HEK293 (cell line): ENCODE measurements around the gene TMEM174.
"Not testable (repeated sequence)": the region's sequence is repeated elsewhere in the genome, so short reads cannot be mapped to it uniquely, and the experiment has no call there.

ENCODE experiments used
- CTCF ChIA-PET: fragments of 350-600 bp; formaldehyde crosslinking; extraction: SDS; loops from one replicate; lab custom pipeline; 2021; ENCODE audit warnings: antibody characterized with exemption; lab: Yijun Ruan, JAX
- POLR2A ChIA-PET: fragments of 300-600 bp; formaldehyde crosslinking; extraction: SDS; loops from one replicate; lab custom pipeline; 2020; ENCODE audit warnings: antibody characterized with exemption, inconsistent platforms; lab: Yijun Ruan, JAX
- H3K27ac ChIP-seq: fragments of 200-500 bp; sonication (Bioruptor generic); 2 replicates; pipeline ENCODE4 v1.5.1; 2014; ENCODE audit warnings: low read depth, low read length, control low read depth, inconsistent platforms; ENCODE audit errors: extremely low read depth
- H3K36me3 ChIP-seq, 2 experiments: fragments of 200-500 bp in 1 of 2; sonication (Bioruptor generic) in 1 of 2; 1 replicate in 1 of 2; 2 replicates in 1 of 2; pipeline ENCODE4 v1.5.1; 2014 to 2017; ENCODE audit warnings: inconsistent platforms in 2 of 2, low read length in 2 of 2; ENCODE audit not compliant: control insufficient read depth in 2 of 2, insufficient read depth in 1 of 2
- H3K4me1 ChIP-seq: fragments of 200-500 bp; sonication (Bioruptor generic); 2 replicates; pipeline ENCODE4 v1.5.1; 2014; ENCODE audit warnings: mild to moderate bottlenecking, low read length, inconsistent platforms; ENCODE audit not compliant: control insufficient read depth, insufficient read depth
- H3K4me3 ChIP-seq: 2 replicates; pipeline ENCODE4 v1.5.1; 2011; ENCODE audit warnings: low read depth, mild to moderate bottlenecking, control low read depth, low read length, moderate library complexity
- H3K9me3 ChIP-seq: fragments of 200-500 bp; sonication (Bioruptor generic); 2 replicates; pipeline ENCODE4 v1.5.1; 2014; ENCODE audit warnings: low read depth, low read length, inconsistent platforms; ENCODE audit not compliant: control insufficient read depth, insufficient read depth
- EGR2 ChIP-seq: fragments of 450-650 bp; formaldehyde crosslinking; IDR thresholded peaks from 2 replicates; pipeline ENCODE4 v1.5.1; 2016; ENCODE audit warnings: low read depth, missing biosample characterization, missing genetic modification characterization
- GFI1B ChIP-seq: fragments of 450-650 bp; formaldehyde crosslinking; IDR thresholded peaks from 2 replicates; pipeline ENCODE4 v1.5.1; 2016; ENCODE audit warnings: missing biosample characterization, missing genetic modification characterization
- GLIS1 ChIP-seq: fragments of 450-650 bp; formaldehyde crosslinking; IDR thresholded peaks from 2 replicates; pipeline ENCODE4 v1.5.1; 2016; ENCODE audit warnings: missing biosample characterization, missing genetic modification characterization
- KLF1 ChIP-seq: fragments of 450-650 bp; formaldehyde crosslinking; IDR thresholded peaks from 2 replicates; pipeline ENCODE4 v1.5.1; 2016; ENCODE audit warnings: missing biosample characterization, missing genetic modification characterization
- KLF16 ChIP-seq: fragments of 450-650 bp; formaldehyde crosslinking; IDR thresholded peaks from 2 replicates; pipeline ENCODE4 v1.5.1; 2017; ENCODE audit warnings: missing biosample characterization, missing genetic modification characterization
- MZF1 ChIP-seq: fragments of 450-650 bp; formaldehyde crosslinking; IDR thresholded peaks from 2 replicates; pipeline ENCODE4 v1.5.1; 2017; ENCODE audit warnings: missing biosample characterization, missing genetic modification characterization, borderline replicate concordance
- SCRT2 ChIP-seq: fragments of 450-650 bp; formaldehyde crosslinking; IDR thresholded peaks from 2 replicates; pipeline ENCODE4 v1.5.1; 2016; ENCODE audit warnings: missing biosample characterization, missing genetic modification characterization
- SP7 ChIP-seq: fragments of 450-650 bp; formaldehyde crosslinking; IDR thresholded peaks from 2 replicates; pipeline ENCODE4 v1.5.1; 2016; ENCODE audit warnings: missing biosample characterization, missing genetic modification characterization
- WT1 ChIP-seq: fragments of 450-650 bp; formaldehyde crosslinking; IDR thresholded peaks from 2 replicates; pipeline ENCODE4 v1.5.1; 2016; ENCODE audit warnings: missing biosample characterization, missing genetic modification characterization
- ZFHX2 ChIP-seq: fragments of 450-650 bp; formaldehyde crosslinking; conservative IDR thresholded peaks from 2 replicates; pipeline ENCODE4 v1.5.1; 2016; ENCODE audit warnings: missing biosample characterization, missing genetic modification characterization
- ZFP69B ChIP-seq: fragments of 450-650 bp; formaldehyde crosslinking; IDR thresholded peaks from 2 replicates; pipeline ENCODE4 v1.5.1; 2016; ENCODE audit warnings: missing biosample characterization, missing genetic modification characterization
- ZIC2 ChIP-seq: fragments of 450-650 bp; formaldehyde crosslinking; IDR thresholded peaks from 2 replicates; pipeline ENCODE4 v1.5.1; 2016; ENCODE audit warnings: missing biosample characterization, missing genetic modification characterization
- ZNF138 ChIP-seq: fragments of 450-650 bp; formaldehyde crosslinking; IDR thresholded peaks from 2 replicates; pipeline ENCODE4 v1.5.1; 2016; ENCODE audit warnings: missing biosample characterization, missing genetic modification characterization, borderline replicate concordance
- ZNF146 ChIP-seq: fragments of 450-650 bp; formaldehyde crosslinking; IDR thresholded peaks from 2 replicates; pipeline ENCODE4 v1.5.1; 2016; ENCODE audit warnings: missing biosample characterization, missing genetic modification characterization
- ZNF2 ChIP-seq: fragments of 450-650 bp; formaldehyde crosslinking; IDR thresholded peaks from 2 replicates; pipeline ENCODE4 v1.5.1; 2016; ENCODE audit warnings: missing biosample characterization, missing genetic modification characterization
- ZNF24 ChIP-seq: fragments of 450-650 bp; formaldehyde crosslinking; IDR thresholded peaks from 2 replicates; pipeline ENCODE4 v1.5.1; 2016; ENCODE audit warnings: missing biosample characterization, missing genetic modification characterization
- ZNF335 ChIP-seq: fragments of 450-650 bp; formaldehyde crosslinking; conservative IDR thresholded peaks from 2 replicates; pipeline ENCODE4 v1.5.1; 2016; ENCODE audit warnings: missing biosample characterization, missing genetic modification characterization
- ZNF549 ChIP-seq: fragments of 450-650 bp; IDR thresholded peaks from 2 replicates; pipeline ENCODE4 v1.5.1; 2018; ENCODE audit warnings: missing biosample characterization, missing genetic modification characterization, mild to moderate bottlenecking, inconsistent platforms, moderate library complexity
- ZNF658 ChIP-seq: fragments of 450-650 bp; formaldehyde crosslinking; IDR thresholded peaks from 2 replicates; pipeline ENCODE4; 2016; ENCODE audit warnings: missing biosample characterization, missing genetic modification characterization
- TF ChIP-seq, protein P1 (sequence below): fragments of 450-650 bp; formaldehyde crosslinking; IDR thresholded peaks from 2 replicates; pipeline ENCODE4 v1.5.1; 2016; ENCODE audit warnings: missing biosample characterization, missing genetic modification characterization
- TF ChIP-seq, protein P2 (sequence below): fragments of 450-650 bp; formaldehyde crosslinking; IDR thresholded peaks from 2 replicates; pipeline ENCODE4 v1.5.1; 2016; ENCODE audit warnings: missing biosample characterization, missing genetic modification characterization
- TF ChIP-seq, protein P3 (sequence below): fragments of 450-650 bp; formaldehyde crosslinking; IDR thresholded peaks from 2 replicates; pipeline ENCODE4 v1.5.1; 2017; ENCODE audit warnings: missing biosample characterization, missing genetic modification characterization
- TF ChIP-seq, protein P4 (sequence below): fragments of 450-650 bp; formaldehyde crosslinking; IDR thresholded peaks from 2 replicates; pipeline ENCODE4 v1.5.1; 2016; ENCODE audit warnings: missing biosample characterization, missing genetic modification characterization
- TF ChIP-seq, protein P5 (sequence below): fragments of 450-650 bp; formaldehyde crosslinking; IDR thresholded peaks from 2 replicates; pipeline ENCODE4 v1.5.1; 2017; ENCODE audit warnings: missing biosample characterization, missing genetic modification characterization
- TF ChIP-seq, protein P6 (sequence below): fragments of 450-650 bp; formaldehyde crosslinking; IDR thresholded peaks from 2 replicates; pipeline ENCODE4 v1.5.1; 2016; ENCODE audit warnings: missing biosample characterization, missing genetic modification characterization
- TF ChIP-seq, protein P7 (sequence below): fragments of 450-650 bp; formaldehyde crosslinking; IDR thresholded peaks from 2 replicates; pipeline ENCODE4 v1.5.1; 2016; ENCODE audit warnings: missing biosample characterization, missing genetic modification characterization

The TMEM174 gene

DNA sequence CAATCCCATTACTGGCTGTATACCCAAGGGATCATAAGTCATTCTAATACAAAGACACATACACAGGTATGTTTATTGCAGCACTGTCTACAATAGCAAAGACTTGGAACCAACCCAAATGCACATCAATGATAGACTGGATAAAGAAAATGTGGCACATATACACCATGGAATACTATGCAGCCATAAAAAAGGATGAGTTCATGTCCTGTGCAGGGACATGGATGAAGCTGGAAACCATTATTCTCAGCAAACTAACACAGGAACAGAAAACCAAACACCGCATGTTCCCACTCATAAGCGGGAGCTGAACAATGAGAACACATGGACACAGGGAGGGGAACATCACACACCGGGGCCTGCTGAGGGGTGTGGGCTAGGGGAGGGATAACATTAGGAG is 39.7 kb downstream of the TMEM174 start:
- H3K9me3 ChIP-seq, H3K4me3 ChIP-seq, H3K27ac ChIP-seq, POLR2A ChIA-PET, H3K36me3 ChIP-seq: not testable (repeated sequence)
- peaks cover 11% of the 10 kb centered on the region for H3K4me1 ChIP-seq
- TF ChIP-seq, protein P1, sequence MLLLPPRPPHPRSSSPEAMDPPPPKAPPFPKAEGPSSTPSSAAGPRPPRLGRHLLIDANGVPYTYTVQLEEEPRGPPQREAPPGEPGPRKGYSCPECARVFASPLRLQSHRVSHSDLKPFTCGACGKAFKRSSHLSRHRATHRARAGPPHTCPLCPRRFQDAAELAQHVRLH (tag by site-specific recombination): peak; percentile 79; the same call in 1 of the 2 replicates
- TF ChIP-seq ZNF146: peak; percentile 98
- CTCF ChIA-PET: interaction anchor here (0.7 to 0.8 kb wide), 2 partner anchors 11 to 285 kb away, joined by 3 read pairs; no protein-coding TSS in a partner anchor

DNA sequence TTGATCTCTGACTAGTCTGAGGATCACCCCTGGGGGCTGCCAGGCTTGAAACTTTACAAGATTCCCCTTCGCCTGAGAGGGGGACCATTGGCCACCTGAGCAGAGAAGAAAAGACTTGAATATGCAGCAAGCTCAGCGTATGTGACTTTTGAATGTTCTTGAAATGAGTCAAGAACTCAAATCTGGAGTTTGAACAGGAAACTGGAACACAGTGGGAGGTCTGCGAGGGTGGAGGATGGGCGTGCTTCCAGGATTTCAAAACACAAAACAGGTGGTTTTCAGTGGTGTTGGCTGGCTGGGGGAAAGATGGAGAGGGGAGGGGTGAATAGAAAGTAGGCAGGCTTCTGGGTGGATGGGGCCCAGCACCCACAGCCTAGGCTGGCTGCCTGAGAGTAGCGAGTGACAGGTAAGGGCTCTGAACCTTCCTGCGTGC is 40.6 kb downstream of the TMEM174 start:
- H3K36me3 ChIP-seq: no peaks in the 10 kb centered on the region
- ChIA-PET CTCF (interaction anchor here (5.3 kb wide), 1 partner anchor 236 kb away, joined by 56 read pairs; the partner anchor contains the start of gene FOXD1), POLR2A (no interaction called here)
- peaks cover 11% of the 10 kb centered on the region for H3K4me1 ChIP-seq
- H3K4me3 ChIP-seq: no peak overlapping the region
- H3K27ac ChIP-seq: peak overlapping the region; percentile 8; the same call in 1 of the 2 replicates
- no peaks in the 10 kb centered on the region for H3K9me3 ChIP-seq
- TF ChIP-seq WT1 (no peak), ZFP69B (tag by site-specific recombination) (0 out of 2 replicates have a peak, but pooled peaks have one; percentile 32), ZNF549 (tag by site-specific recombination) (no peak), SP7 (peak; percentile 40; the same call in 1 of the 2 replicates), GLIS1 (tag by site-specific recombination) (peak; percentile 78), KLF16 (tag by site-specific recombination) (no peak), EGR2 (peak; percentile 80), KLF1 (tag by site-specific recombination) (0 out of 2 replicates have a peak, but pooled peaks have one; percentile 36), SCRT2 (peak; percentile 91), GFI1B (peak; percentile 54; the same call in 1 of the 2 replicates), ZFHX2 (tag by site-specific recombination) (peak; percentile 87), ZNF24 (tag by site-specific recombination) (no peak), ZNF335 (0 out of 2 replicates have a peak, but pooled peaks have one; percentile 11), ZNF138 (tag by site-specific recombination) (no peak), ZIC2 (tag by site-specific recombination) (0 out of 2 replicates have a peak, but pooled peaks have one; percentile 36), ZNF658 (no peak), MZF1 (tag by site-specific recombination) (no peak), ZNF2 (tag by site-specific recombination) (no peak)
- TF ChIP-seq, protein P2, sequence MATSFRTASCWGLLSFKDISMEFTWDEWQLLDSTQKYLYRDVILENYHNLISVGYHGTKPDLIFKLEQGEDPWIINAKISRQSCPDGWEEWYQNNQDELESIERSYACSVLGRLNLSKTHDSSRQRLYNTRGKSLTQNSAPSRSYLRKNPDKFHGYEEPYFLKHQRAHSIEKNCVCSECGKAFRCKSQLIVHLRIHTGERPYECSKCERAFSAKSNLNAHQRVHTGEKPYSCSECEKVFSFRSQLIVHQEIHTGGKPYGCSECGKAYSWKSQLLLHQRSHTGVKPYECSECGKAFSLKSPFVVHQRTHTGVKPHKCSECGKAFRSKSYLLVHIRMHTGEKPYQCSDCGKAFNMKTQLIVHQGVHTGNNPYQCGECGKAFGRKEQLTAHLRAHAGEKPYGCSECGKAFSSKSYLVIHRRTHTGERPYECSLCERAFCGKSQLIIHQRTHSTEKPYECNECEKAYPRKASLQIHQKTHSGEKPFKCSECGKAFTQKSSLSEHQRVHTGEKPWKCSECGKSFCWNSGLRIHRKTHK (tag by site-specific recombination): 0 out of 2 replicates have a peak, but pooled peaks have one; percentile 10
- TF ChIP-seq, protein P3, sequence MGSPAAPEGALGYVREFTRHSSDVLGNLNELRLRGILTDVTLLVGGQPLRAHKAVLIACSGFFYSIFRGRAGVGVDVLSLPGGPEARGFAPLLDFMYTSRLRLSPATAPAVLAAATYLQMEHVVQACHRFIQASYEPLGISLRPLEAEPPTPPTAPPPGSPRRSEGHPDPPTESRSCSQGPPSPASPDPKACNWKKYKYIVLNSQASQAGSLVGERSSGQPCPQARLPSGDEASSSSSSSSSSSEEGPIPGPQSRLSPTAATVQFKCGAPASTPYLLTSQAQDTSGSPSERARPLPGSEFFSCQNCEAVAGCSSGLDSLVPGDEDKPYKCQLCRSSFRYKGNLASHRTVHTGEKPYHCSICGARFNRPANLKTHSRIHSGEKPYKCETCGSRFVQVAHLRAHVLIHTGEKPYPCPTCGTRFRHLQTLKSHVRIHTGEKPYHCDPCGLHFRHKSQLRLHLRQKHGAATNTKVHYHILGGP (tag by site-specific recombination): peak; percentile 44; the same call in 1 of the 2 replicates
- TF ChIP-seq, protein P4, sequence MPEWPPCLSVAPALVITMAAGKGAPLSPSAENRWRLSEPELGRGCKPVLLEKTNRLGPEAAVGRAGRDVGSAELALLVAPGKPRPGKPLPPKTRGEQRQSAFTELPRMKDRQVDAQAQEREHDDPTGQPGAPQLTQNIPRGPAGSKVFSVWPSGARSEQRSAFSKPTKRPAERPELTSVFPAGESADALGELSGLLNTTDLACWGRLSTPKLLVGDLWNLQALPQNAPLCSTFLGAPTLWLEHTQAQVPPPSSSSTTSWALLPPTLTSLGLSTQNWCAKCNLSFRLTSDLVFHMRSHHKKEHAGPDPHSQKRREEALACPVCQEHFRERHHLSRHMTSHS: no peak
- TF ChIP-seq, protein P5, sequence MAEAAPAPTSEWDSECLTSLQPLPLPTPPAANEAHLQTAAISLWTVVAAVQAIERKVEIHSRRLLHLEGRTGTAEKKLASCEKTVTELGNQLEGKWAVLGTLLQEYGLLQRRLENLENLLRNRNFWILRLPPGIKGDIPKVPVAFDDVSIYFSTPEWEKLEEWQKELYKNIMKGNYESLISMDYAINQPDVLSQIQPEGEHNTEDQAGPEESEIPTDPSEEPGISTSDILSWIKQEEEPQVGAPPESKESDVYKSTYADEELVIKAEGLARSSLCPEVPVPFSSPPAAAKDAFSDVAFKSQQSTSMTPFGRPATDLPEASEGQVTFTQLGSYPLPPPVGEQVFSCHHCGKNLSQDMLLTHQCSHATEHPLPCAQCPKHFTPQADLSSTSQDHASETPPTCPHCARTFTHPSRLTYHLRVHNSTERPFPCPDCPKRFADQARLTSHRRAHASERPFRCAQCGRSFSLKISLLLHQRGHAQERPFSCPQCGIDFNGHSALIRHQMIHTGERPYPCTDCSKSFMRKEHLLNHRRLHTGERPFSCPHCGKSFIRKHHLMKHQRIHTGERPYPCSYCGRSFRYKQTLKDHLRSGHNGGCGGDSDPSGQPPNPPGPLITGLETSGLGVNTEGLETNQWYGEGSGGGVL (tag by site-specific recombination): no peak
- TF ChIP-seq, protein P6, sequence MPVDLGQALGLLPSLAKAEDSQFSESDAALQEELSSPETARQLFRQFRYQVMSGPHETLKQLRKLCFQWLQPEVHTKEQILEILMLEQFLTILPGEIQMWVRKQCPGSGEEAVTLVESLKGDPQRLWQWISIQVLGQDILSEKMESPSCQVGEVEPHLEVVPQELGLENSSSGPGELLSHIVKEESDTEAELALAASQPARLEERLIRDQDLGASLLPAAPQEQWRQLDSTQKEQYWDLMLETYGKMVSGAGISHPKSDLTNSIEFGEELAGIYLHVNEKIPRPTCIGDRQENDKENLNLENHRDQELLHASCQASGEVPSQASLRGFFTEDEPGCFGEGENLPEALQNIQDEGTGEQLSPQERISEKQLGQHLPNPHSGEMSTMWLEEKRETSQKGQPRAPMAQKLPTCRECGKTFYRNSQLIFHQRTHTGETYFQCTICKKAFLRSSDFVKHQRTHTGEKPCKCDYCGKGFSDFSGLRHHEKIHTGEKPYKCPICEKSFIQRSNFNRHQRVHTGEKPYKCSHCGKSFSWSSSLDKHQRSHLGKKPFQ (tag by site-specific recombination): 0 out of 2 replicates have a peak, but pooled peaks have one; percentile 7
- TF ChIP-seq, protein P1 (tag by site-specific recombination): no peak
- TF ChIP-seq, protein P7, sequence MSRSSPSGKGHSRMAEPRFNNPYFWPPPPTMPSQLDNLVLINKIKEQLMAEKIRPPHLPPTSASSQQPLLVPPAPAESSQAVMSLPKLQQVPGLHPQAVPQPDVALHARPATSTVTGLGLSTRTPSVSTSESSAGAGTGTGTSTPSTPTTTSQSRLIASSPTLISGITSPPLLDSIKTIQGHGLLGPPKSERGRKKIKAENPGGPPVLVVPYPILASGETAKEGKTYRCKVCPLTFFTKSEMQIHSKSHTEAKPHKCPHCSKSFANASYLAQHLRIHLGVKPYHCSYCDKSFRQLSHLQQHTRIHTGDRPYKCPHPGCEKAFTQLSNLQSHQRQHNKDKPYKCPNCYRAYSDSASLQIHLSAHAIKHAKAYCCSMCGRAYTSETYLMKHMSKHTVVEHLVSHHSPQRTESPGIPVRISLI (tag by site-specific recombination): no peak
